Measurements from ENCODE around the gene CCDC102B. TPM values are rescaled to one million over a fixed set of nuclear protein-coding genes. Genes with fewer than 3 reads are reported as not detected.

Gene CCDC102B
- total and polyA plus RNA-seq, 2 of the 8 experiments (the other 6 are each of a cell fraction or from before 2014, with no cell fraction given) = 0.80 to 1.1 TPM

GRCh38 chr18:68887410-68887809, 89.5 kb downstream of the CCDC102B start (continued):
- TF ChIP-seq CHD7 (IDR thresholded peaks at IDR 0.05; ENCODE audit: insufficient replicate concordance, low read length) (no peak), SIX5 (IDR thresholded peaks at IDR 0.05; ENCODE audit: low read depth, low read length) (no peak), CBX5 (IDR thresholded peaks at IDR 0.05; ENCODE audit: low read depth, low read length) (no peak), SUZ12 (IDR thresholded peaks at IDR 0.05; ENCODE audit: low read length) (no peak), PHF8 (conservative IDR thresholded peaks at IDR 0.05; ENCODE audit: low read depth, low read length) (no peak), KDM1A (IDR thresholded peaks at IDR 0.05; ENCODE audit: borderline replicate concordance, low read length) (no peak), CHD1 (IDR thresholded peaks at IDR 0.05; ENCODE audit: low read depth, low read length) (no peak), NRF1 (IDR thresholded peaks at IDR 0.05; ENCODE audit: low read depth, low read length) (no peak), SP4 (IDR thresholded peaks at IDR 0.05; ENCODE audit: low read length) (no peak), ATF2 (IDR thresholded peaks at IDR 0.05; ENCODE audit: low read length) (no peak), CREB1 (IDR thresholded peaks at IDR 0.05) (no peak)
